K562 (cell line): ENCODE results near the gene HAX1. TPM values are rescaled to one million over a fixed set of nuclear protein-coding genes. Genes with fewer than 3 reads are reported as not detected.

ENCODE experiments used
- ATAC-seq: fragments of 200-7000 bp; cut with Tn5 transposase; 3 replicates; pipeline ENCODE4 v1.9.1; 2020; ENCODE audit warnings: moderate library complexity
- BruUV-seq: library from RNA; stranded (reverse); fragments of 400-500 nt; replicated peaks from 2 replicates; lab custom pipeline; 2021; lab: Mats Ljungman, UMichigan
- CTCF ChIA-PET: fragments of 300-600 bp; formaldehyde crosslinking; extraction: SDS; loops from one replicate; lab custom pipeline; 2021; ENCODE audit warnings: low intra/inter-chr PET ratio; lab: Yijun Ruan, JAX
- POLR2A ChIA-PET: fragments of 300-600, 350-650 bp; sonication (Branson Sonifier 250); formaldehyde crosslinking; extraction: SDS; loops from one replicate; lab custom pipeline; 2021; ENCODE audit warnings: antibody characterized with exemption, inconsistent platforms; lab: Yijun Ruan, JAX
- DNase-seq, 4 experiments: peaks; one replicate each; pipeline versions ENCODE4 v3.0.0 to v3.0.0-alpha.2; 2011 to 2018; ENCODE audit warnings: low spot score in 3 of 4, mixed read lengths in 3 of 4; ENCODE audit errors: extremely low read depth in 1 of 4
- FAIRE-seq: peaks from 2 replicates; lab custom pipeline; 2011; peaks lifted over from hg19 to GRCh38; lab: Jason Lieb, UNC
- H2AFZ ChIP-seq: 2 replicates; pipeline ENCODE4 v1.6.0; 2011; ENCODE audit warnings: low read depth, low read length, control low read depth, inconsistent platforms
- H3K27ac ChIP-seq: fragments of 200-600 bp; 3 replicates; pipeline ENCODE4 v1.8.0; 2011; ENCODE audit warnings: low read depth, mild to moderate bottlenecking, control low read depth, inconsistent platforms, low read length, moderate library complexity, mixed read lengths; ENCODE audit errors: extremely low read depth
- H3K27me3 ChIP-seq, 2 experiments: fragments of 300-600 bp in 1 of 2; 2 replicates in 1 of 2; 3 replicates in 1 of 2; pipeline versions ENCODE4 v1.6.0 to v1.8.0; 2011; ENCODE audit warnings: inconsistent platforms in 2 of 2, low read length in 2 of 2, mild to moderate bottlenecking in 1 of 2, mixed read lengths in 1 of 2, moderate library complexity in 1 of 2; ENCODE audit not compliant: control insufficient read depth in 2 of 2, insufficient read depth in 2 of 2
- H3K36me3 ChIP-seq: fragments of 300-600 bp; 3 replicates; pipeline ENCODE4 v1.8.0; 2011; ENCODE audit warnings: mild to moderate bottlenecking, low read length, inconsistent platforms; ENCODE audit not compliant: control insufficient read depth, insufficient read depth
- H3K4me1 ChIP-seq, 2 experiments: fragments of 200-600 bp in 1 of 2; replicated peaks in 1 of 2; 2 replicates in 1 of 2; 3 replicates in 1 of 2; pipeline versions ENCODE4 v1.5.1 to v1.8.0; 2011; ENCODE audit warnings: inconsistent platforms in 2 of 2, low read length in 2 of 2, mild to moderate bottlenecking in 1 of 2, mixed read lengths in 1 of 2, moderate library complexity in 1 of 2; ENCODE audit not compliant: control insufficient read depth in 2 of 2, insufficient read depth in 2 of 2
- H3K4me2 ChIP-seq: 2 replicates; pipeline ENCODE4 v1.6.1; 2011; ENCODE audit warnings: low read length, control low read depth, inconsistent platforms, mixed read lengths; ENCODE audit not compliant: insufficient read depth
- H3K4me3 ChIP-seq: fragments of 200-600 bp; sonication (generic), shearing (Covaris generic); 2 replicates; pipeline ENCODE4 v1.5.1; 2016; ENCODE audit warnings: control low read depth, inconsistent platforms
- H3K79me2 ChIP-seq: fragments of 200-600 bp; 3 replicates; pipeline ENCODE4 v1.8.0; 2011; ENCODE audit warnings: low read length, inconsistent platforms; ENCODE audit not compliant: control insufficient read depth, insufficient read depth
- H3K9ac ChIP-seq, 2 experiments: 2 replicates each; pipeline versions ENCODE4 v1.6.0 to v1.6.1; 2011; ENCODE audit warnings: low read depth in 2 of 2, low read length in 2 of 2, control low read depth in 1 of 2, inconsistent platforms in 1 of 2, mild to moderate bottlenecking in 1 of 2, mixed read lengths in 1 of 2; ENCODE audit not compliant: insufficient read depth in 1 of 2
- H3K9me1 ChIP-seq: one replicate; pipeline ENCODE4 v1.6.0; 2011; ENCODE audit warnings: inconsistent platforms, mild to moderate bottlenecking, low read length, moderate library complexity; ENCODE audit not compliant: control insufficient read depth, insufficient read depth
- H3K9me3 ChIP-seq: replicated peaks from 2 replicates; pipeline ENCODE4 v1.5.1; 2011; ENCODE audit warnings: low read depth, low read length, inconsistent platforms; ENCODE audit not compliant: control insufficient read depth, insufficient read depth
- H4K20me1 ChIP-seq: replicated peaks from 2 replicates; pipeline ENCODE4 v1.6.1; 2011; ENCODE audit warnings: low read length, inconsistent platforms, mixed read lengths; ENCODE audit not compliant: control insufficient read depth, insufficient read depth
- CBX3 ChIP-seq, 2 experiments: IDR thresholded peaks; 1 replicate in 1 of 2; 2 replicates in 1 of 2; pipeline ENCODE4 v1.6.1; 2012; ENCODE audit warnings: inconsistent platforms in 2 of 2, low read length in 2 of 2, borderline replicate concordance in 1 of 2, control low read depth in 1 of 2
- MTA3 ChIP-seq: fragments of 450-650 bp; formaldehyde crosslinking; IDR thresholded peaks from 2 replicates; pipeline ENCODE4 v1.6.1; 2017; ENCODE audit warnings: mild to moderate bottlenecking, borderline replicate concordance
- RBM14 ChIP-seq: fragments of 200-400 bp; formaldehyde crosslinking; IDR thresholded peaks from 2 replicates; pipeline ENCODE4 v1.6.1; 2018; ENCODE audit warnings: low read depth, mild to moderate bottlenecking, low read length, moderate library complexity, borderline replicate concordance; ENCODE audit not compliant: insufficient read depth
- TEAD4 ChIP-seq, 2 experiments: sonication (generic) in 1 of 2; formaldehyde crosslinking in 1 of 2; IDR thresholded peaks; 2 replicates each; pipeline versions ENCODE4 v1.6.1 to v1.8.0; 2012 to 2022; ENCODE audit warnings: borderline replicate concordance in 1 of 2, inconsistent platforms in 1 of 2, low read length in 1 of 2, mild to moderate bottlenecking in 1 of 2, missing genetic modification reagents in 1 of 2
- TRIM24 ChIP-seq, 2 experiments: fragments of 450-650 bp; IDR thresholded peaks; 2 replicates each; pipeline ENCODE4 v1.6.1; 2016
- TRIM28 ChIP-seq: fragments of 450-650 bp; IDR thresholded peaks from 2 replicates; pipeline ENCODE4 v1.6.1; 2017
- WGBS: fragments of 100-300 bp; shearing (Covaris generic); methylation state at CpG from one replicate; pipeline ENCODE4 v1.1.6; 2016; ENCODE audit warnings: low coverage, mixed read lengths; ENCODE audit not compliant: insufficient coverage; ENCODE audit errors: missing lambda C conversion rate; 5-methylcytosine and 5-hydroxymethylcytosine counted together
- in situ Hi-C: fragments of 300-500 bp; cut with MboI; formaldehyde crosslinking; loops from 4 replicates; pipeline ENCODE4 v1.15.0; 2018; ENCODE audit warnings: inconsistent platforms, mixed read lengths
- intact Hi-C: fragments of 100-400 bp; cut with micrococcal nuclease; formaldehyde crosslinking; loops from 2 replicates; pipeline ENCODE4 v1.14.2; 2022
- polyA plus RNA-seq, 8 experiments: library from polyadenylated mRNA; depleted of rRNA in 4 of 8; stranded (reverse) in 5 of 8; unstranded in 3 of 8; fragments of >200 nt; fragmentation: Nextera tagmentation in 2 of 8; fragmentation: Illumina TruSeq in 1 of 8; extraction: Ambion mirVana in 2 of 8; extraction: Trizol in 1 of 8; gene quantifications; 2 replicates each; pipeline versions ENCODE4 v1.2.1 to v1.2.3, GENCODE V29; 2011 to 2014; ENCODE audit warnings: inconsistent platforms in 1 of 8, missing spikeins in 1 of 8
- total RNA-seq, 7 experiments: library from RNA; depleted of rRNA in 6 of 7; stranded (reverse); fragments of >200 nt in 6 of 7; fragmentation: Illumina TruSeq in 2 of 7; extraction: Trizol in 2 of 7; gene quantifications; 2 replicates each; pipeline versions ENCODE4 v1.2.1 to v1.2.3, GENCODE V29; 2011 to 2021; ENCODE audit warnings: low replicate concordance in 1 of 7
- TF ChIP-seq, protein P1 (sequence below): fragments of 450-650 bp; IDR thresholded peaks from 2 replicates; pipeline ENCODE4 v1.6.1; 2018; ENCODE audit warnings: mild to moderate bottlenecking, low read depth; ENCODE audit not compliant: partially characterized antibody

The HAX1 gene
- total and polyA plus RNA-seq, 9 of the 15 experiments (the other 6 are each of a cell fraction or from before 2014, with no cell fraction given): 143 to 492 (median 234) TPM

DNA sequence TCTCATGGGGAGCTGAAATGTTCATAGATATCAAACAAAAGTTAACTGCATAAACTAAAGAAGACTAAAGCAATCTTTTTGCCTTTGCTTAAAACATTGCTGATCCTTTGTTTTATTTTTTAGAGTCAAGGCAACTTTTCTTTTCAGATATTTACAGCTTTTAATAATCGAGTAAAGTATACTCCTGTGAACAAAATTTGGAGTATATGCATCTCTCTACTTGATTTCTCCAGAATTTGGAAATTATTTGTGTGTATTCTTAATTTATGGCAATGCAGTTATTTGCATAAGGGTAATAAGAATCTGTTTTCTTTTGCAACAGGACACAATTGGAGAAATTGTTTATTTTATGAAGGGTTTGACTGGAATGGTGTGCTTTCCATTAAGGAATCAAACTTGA, 44.3 kb downstream of the HAX1 start:
- no peaks in the 10 kb centered on the region; the same call in 2 of the 3 replicates for H3K79me2 ChIP-seq
- WGBS: 28% methylated on average over 1 of the region's 1 CpG
- no peak for FAIRE-seq
- no peaks in the 10 kb centered on the region for H3K9me1 ChIP-seq
- CTCF ChIA-PET: no interaction called here
- no peaks in the 10 kb centered on the region for H3K27me3 ChIP-seq
- H3K36me3 ChIP-seq: no peaks in the 10 kb centered on the region
- no peak overlapping the region for H3K4me2 ChIP-seq
- no peak for ATAC-seq
- in situ Hi-C loops: no loop called here
- H3K9me3 ChIP-seq: peaks cover 3% of the 10 kb centered on the region; the same call in 1 of the 2 replicates
- H3K9ac ChIP-seq: no peak overlapping the region
- POLR2A ChIA-PET: interaction anchor here (1.4 kb wide), 1 partner anchor 12 kb away, joined by 5 read pairs; no protein-coding TSS in a partner anchor
- intact Hi-C loops: no loop called here
- no peaks in the 10 kb centered on the region for H4K20me1 ChIP-seq
- TF ChIP-seq, protein P1, sequence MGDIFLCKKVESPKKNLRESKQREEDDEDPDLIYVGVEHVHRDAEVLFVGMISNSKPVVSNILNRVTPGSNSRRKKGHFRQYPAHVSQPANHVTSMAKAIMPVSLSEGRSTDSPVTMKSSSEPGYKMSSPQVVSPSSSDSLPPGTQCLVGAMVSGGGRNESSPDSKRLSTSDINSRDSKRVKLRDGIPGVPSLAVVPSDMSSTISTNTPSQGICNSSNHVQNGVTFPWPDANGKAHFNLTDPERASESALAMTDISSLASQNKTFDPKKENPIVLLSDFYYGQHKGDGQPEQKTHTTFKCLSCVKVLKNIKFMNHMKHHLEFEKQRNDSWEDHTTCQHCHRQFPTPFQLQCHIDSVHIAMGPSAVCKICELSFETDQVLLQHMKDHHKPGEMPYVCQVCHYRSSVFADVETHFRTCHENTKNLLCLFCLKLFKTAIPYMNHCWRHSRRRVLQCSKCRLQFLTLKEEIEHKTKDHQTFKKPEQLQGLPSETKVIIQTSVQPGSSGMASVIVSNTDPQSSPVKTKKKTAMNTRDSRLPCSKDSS: peak; percentile 53
- TF ChIP-seq TEAD4 (IDR thresholded peaks at IDR 0.05; ENCODE audit: low read length): 0 out of 2 replicates have a peak, but pooled peaks have one; percentile 27
- TF ChIP-seq TEAD4 (CRISPR knock-in tag; IDR thresholded peaks at IDR 0.05; ENCODE audit: borderline replicate concordance): no peak
- TF ChIP-seq MTA3: no peak
- peak; percentile 84 for TF ChIP-seq TRIM28
- no peak for TF ChIP-seq RBM14
- TF ChIP-seq CBX3 (IDR thresholded peaks at IDR 0.05; ENCODE audit: borderline replicate concordance in 1 of 2, low read length in 2 of 2): peak in 1 of 2 experiments; percentile 91; a peak in 2 of 3 replicates
- TF ChIP-seq TRIM24 (IDR thresholded peaks at IDR 0.05): 0 out of 4 replicates have a peak, but pooled peaks of 1 of the 2 experiments have one; percentile 27
- H3K4me1 ChIP-seq: peaks cover 21 to 22% of the 10 kb centered on the region in 2 experiments; a peak in 4 of 5 replicates
- DNase-seq: no peak
- H2AFZ ChIP-seq: no peak overlapping the region
- H3K27ac ChIP-seq: no peak overlapping the region
- H3K4me3 ChIP-seq: no peak overlapping the region
- no TSS peak for BruUV-seq
